Measurements from ENCODE around the gene COPZ2. TPM values are rescaled to one million over a fixed set of nuclear protein-coding genes. Genes with fewer than 3 reads are reported as not detected.

COPZ2 gene
- total RNA-seq, 1 experiment from 2014 or later: not detected

- no peak for DNase-seq (ENCODE audit: low read depth, low spot score)
- Histone ChIP-seq H3K4me3 (replicated peaks in 1 of 2; ENCODE audit: low read depth in 1 of 2, low read length in 2 of 2) (no peak overlapping the region), H3K4me1 (ENCODE audit: control insufficient read depth in 1 of 2, insufficient read depth in 2 of 2, low read length in 2 of 2) (peaks cover 16 to 39% of the 10 kb centered on the region in 2 experiments), H3K27me3 (ENCODE audit: insufficient read depth, low read length) (no peaks in the 10 kb centered on the region), H4K20me1 (ENCODE audit: insufficient read depth) (no peaks in the 10 kb centered on the region), H3K9me2 (ENCODE audit: insufficient read depth) (no peaks in the 10 kb centered on the region), H3K27ac (ENCODE audit: low read depth, low read length) (no peak overlapping the region), H3K79me2 (ENCODE audit: insufficient read depth, low read length) (peaks cover 19% of the 10 kb centered on the region), H2AFZ (ENCODE audit: low read depth, low read length, poor library complexity, severe bottlenecking) (no peak overlapping the region), H3K36me3 (ENCODE audit: control insufficient read depth in 1 of 2, insufficient read depth in 2 of 2, low read length in 2 of 2) (peaks cover under 1 to 2% of the 10 kb centered on the region in 2 experiments; a peak in 3 of 4 replicates), H3K4me2 (ENCODE audit: low read length) (0 out of 2 replicates have a peak overlapping the region, but pooled peaks have one; percentile 4), H3K9ac (ENCODE audit: low read length) (no peak overlapping the region), H3K9me3 (ENCODE audit: control insufficient read depth in 1 of 2, insufficient read depth in 1 of 2, low read depth in 1 of 2, low read length in 2 of 2) (no peaks in the 10 kb centered on the region)
- TF ChIP-seq JUND (IDR thresholded peaks at IDR 0.05): no peak
- TF ChIP-seq EZH2phosphoT487 (IDR thresholded peaks at IDR 0.05; ENCODE audit: borderline replicate concordance): no peak
- TF ChIP-seq MAX (IDR thresholded peaks at IDR 0.05): no peak
- no peak for TF ChIP-seq EZH2 (IDR thresholded peaks at IDR 0.05)
- no peak for TF ChIP-seq SIN3A (IDR thresholded peaks at IDR 0.05; ENCODE audit: low read depth)
- no TSS peak for BruUV-seq (replicated peaks)
- CTCF ChIA-PET: interaction anchor here (4.8 kb wide), 1 partner anchor 19 kb away, joined by 38 read pairs; no protein-coding TSS in a partner anchor
- no peak for ATAC-seq
- RAD21 ChIA-PET (ENCODE audit: low non-redundant PET in 1 of 2, low total read pairs in 2 of 2, uncharacterized antibody in 2 of 2, unreplicated experiment in 2 of 2): interaction anchor here in 1 of 2 experiments (0.6 kb wide), 1 partner anchor 18 kb away, joined by 5 read pairs; no protein-coding TSS in a partner anchor
- intact Hi-C loops (cut with micrococcal nuclease): no loop called here
- POLR2A ChIA-PET: interaction anchor here (0.7 to 1.3 kb wide), 2 partner anchors 9 to 99 kb away, joined by 6 to 7 read pairs; no protein-coding TSS in a partner anchor
These were observed 7.9 kb upstream of the COPZ2 start for GRCh38 chr17:48045316-48046001.

- intact Hi-C loops (cut with micrococcal nuclease): no loop called here
- Histone ChIP-seq H3K4me3 (replicated peaks in 1 of 2; ENCODE audit: low read depth in 1 of 2, low read length in 2 of 2) (no peak overlapping the region), H3K4me1 (ENCODE audit: control insufficient read depth in 1 of 2, insufficient read depth in 2 of 2, low read length in 2 of 2) (peaks cover 12 to 36% of the 10 kb centered on the region in 2 experiments), H3K36me3 (ENCODE audit: control insufficient read depth in 1 of 2, insufficient read depth in 2 of 2, low read length in 2 of 2) (no peaks in the 10 kb centered on the region), H3K27me3 (ENCODE audit: insufficient read depth, low read length) (no peaks in the 10 kb centered on the region), H3K9me2 (ENCODE audit: insufficient read depth) (no peaks in the 10 kb centered on the region), H3K4me2 (ENCODE audit: low read length) (no peak overlapping the region), H2AFZ (ENCODE audit: low read depth, low read length, poor library complexity, severe bottlenecking) (no peak overlapping the region), H4K20me1 (ENCODE audit: insufficient read depth) (no peaks in the 10 kb centered on the region), H3K9ac (ENCODE audit: low read length) (no peak overlapping the region), H3K27ac (ENCODE audit: low read depth, low read length) (no peak overlapping the region), H3K79me2 (ENCODE audit: insufficient read depth, low read length) (peaks cover 13% of the 10 kb centered on the region), H3K9me3 (ENCODE audit: control insufficient read depth in 1 of 2, insufficient read depth in 1 of 2, low read depth in 1 of 2, low read length in 2 of 2) (no peaks in the 10 kb centered on the region)
- BruUV-seq (replicated peaks): no TSS peak
- ChIA-PET POLR2A (interaction anchor here (0.7 to 1.5 kb wide), 4 partner anchors 10 to 98 kb away, joined by 4 to 7 read pairs (median 6); no protein-coding TSS in a partner anchor), CTCF (interaction anchor here (4.8 kb wide), 1 partner anchor 19 kb away, joined by 38 read pairs; no protein-coding TSS in a partner anchor), RAD21 (ENCODE audit: low non-redundant PET in 1 of 2, low total read pairs in 2 of 2, uncharacterized antibody in 2 of 2, unreplicated experiment in 2 of 2) (interaction anchor here in 1 of 2 experiments (0.6 kb wide), 1 partner anchor 18 kb away, joined by 5 read pairs; no protein-coding TSS in a partner anchor)
- TF ChIP-seq SIN3A (IDR thresholded peaks at IDR 0.05; ENCODE audit: low read depth) (no peak), EZH2phosphoT487 (IDR thresholded peaks at IDR 0.05; ENCODE audit: borderline replicate concordance) (no peak), JUND (IDR thresholded peaks at IDR 0.05) (no peak), EZH2 (IDR thresholded peaks at IDR 0.05) (no peak), CBX3 (IDR thresholded peaks at IDR 0.05; ENCODE audit: low read depth) (no peak), EGR1 (IDR thresholded peaks at IDR 0.05; ENCODE audit: low read depth) (no peak), RAD21 (IDR thresholded peaks at IDR 0.05; ENCODE audit: low read depth) (no peak), ZFX (IDR thresholded peaks at IDR 0.05) (no peak)
- ATAC-seq (no peak), DNase-seq (ENCODE audit: low read depth, low spot score) (no peak)
These were observed 7.3 kb upstream of the COPZ2 start for GRCh38 chr17:48044851-48045250.

Data from HCT116 (cell line).